HCT116 (cell line): ENCODE measurements around the gene ACVR1.

Source experiments
- CEBPB ChIP-seq: IDR thresholded peaks from 2 replicates; pipeline ENCODE4 v1.6.1; 2012; ENCODE audit warnings: low read depth
- EGR1 ChIP-seq: IDR thresholded peaks from 2 replicates; pipeline ENCODE4 v1.6.1; 2012; ENCODE audit warnings: low read depth
- EZH2 ChIP-seq: fragments of 200-600 bp; sonication (generic); IDR thresholded peaks from 2 replicates; pipeline ENCODE4 v1.6.1; 2017; ENCODE audit warnings: antibody characterized with exemption, mixed run types
- JUND ChIP-seq: IDR thresholded peaks from 2 replicates; pipeline ENCODE4 v1.6.1; 2012
- POLR2A ChIP-seq: IDR thresholded peaks from 2 replicates; pipeline ENCODE4 v1.7.0; 2011; ENCODE audit warnings: borderline replicate concordance; ENCODE audit not compliant: insufficient read depth, insufficient read length; ENCODE audit errors: extremely low read depth
- RAD21 ChIP-seq: IDR thresholded peaks from 2 replicates; pipeline ENCODE4 v1.6.1; 2012; ENCODE audit warnings: low read depth, mild to moderate bottlenecking
- TCF7L2 ChIP-seq: IDR thresholded peaks from 2 replicates; pipeline ENCODE4 v1.7.0; 2011; ENCODE audit warnings: borderline replicate concordance, inconsistent platforms; ENCODE audit not compliant: insufficient read depth, insufficient read length; ENCODE audit errors: extremely low read depth
- YY1 ChIP-seq: IDR thresholded peaks from 2 replicates; pipeline ENCODE4 v1.6.1; 2011; ENCODE audit warnings: low read length, low read depth, moderate library complexity, mild to moderate bottlenecking; ENCODE audit not compliant: insufficient replicate concordance; ENCODE audit errors: extremely low read depth
- ZNF274 ChIP-seq: fragments of 200-500 bp; sonication (Bioruptor generic); IDR thresholded peaks from 2 replicates; pipeline ENCODE4 v1.6.1; 2014; ENCODE audit warnings: mild to moderate bottlenecking, low read depth, low read length, inconsistent platforms
- TF ChIP-seq, protein P1 (sequence below), 3 experiments: fragments of 200-600 bp in 1 of 3; sonication (generic) in 1 of 3; IDR thresholded peaks in 2 of 3; conservative IDR thresholded peaks in 1 of 3; 2 replicates each; pipeline ENCODE4 v1.5.1; 2012 to 2017; ENCODE audit warnings: low read depth in 2 of 3, low read length in 2 of 3, antibody characterized with exemption in 1 of 3, borderline replicate concordance in 1 of 3, control low read depth in 1 of 3, mild to moderate bottlenecking in 1 of 3, mixed read lengths in 1 of 3, mixed run types in 1 of 3, moderate library complexity in 1 of 3; ENCODE audit not compliant: insufficient read depth in 1 of 3
- TF ChIP-seq, protein P2 (sequence below): IDR thresholded peaks from 2 replicates; pipeline ENCODE4 v1.6.1; 2012; ENCODE audit warnings: low read depth
- TF ChIP-seq, protein P3 (sequence below): IDR thresholded peaks from 2 replicates; pipeline ENCODE4 v1.6.1; 2012

DNA sequence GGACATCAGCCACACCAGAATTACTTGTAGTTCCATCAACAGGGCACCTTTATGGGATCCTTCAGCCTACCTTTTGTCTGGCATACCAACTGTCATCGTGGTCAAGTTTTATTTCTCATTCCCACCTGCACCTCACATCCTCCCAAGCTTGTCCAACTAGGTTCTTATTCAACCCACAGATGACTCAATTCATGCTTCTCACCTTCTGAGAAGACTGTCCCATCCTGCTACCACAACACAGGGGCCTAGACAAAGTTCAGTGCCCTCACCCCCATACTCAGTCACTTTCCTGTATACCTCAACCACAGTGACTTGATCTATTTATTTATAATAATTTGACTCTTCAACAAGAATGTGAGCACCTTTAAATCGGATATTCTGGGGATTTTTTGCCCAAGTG is 133.1 kb downstream of the ACVR1 start:
- TF ChIP-seq, protein P1, sequence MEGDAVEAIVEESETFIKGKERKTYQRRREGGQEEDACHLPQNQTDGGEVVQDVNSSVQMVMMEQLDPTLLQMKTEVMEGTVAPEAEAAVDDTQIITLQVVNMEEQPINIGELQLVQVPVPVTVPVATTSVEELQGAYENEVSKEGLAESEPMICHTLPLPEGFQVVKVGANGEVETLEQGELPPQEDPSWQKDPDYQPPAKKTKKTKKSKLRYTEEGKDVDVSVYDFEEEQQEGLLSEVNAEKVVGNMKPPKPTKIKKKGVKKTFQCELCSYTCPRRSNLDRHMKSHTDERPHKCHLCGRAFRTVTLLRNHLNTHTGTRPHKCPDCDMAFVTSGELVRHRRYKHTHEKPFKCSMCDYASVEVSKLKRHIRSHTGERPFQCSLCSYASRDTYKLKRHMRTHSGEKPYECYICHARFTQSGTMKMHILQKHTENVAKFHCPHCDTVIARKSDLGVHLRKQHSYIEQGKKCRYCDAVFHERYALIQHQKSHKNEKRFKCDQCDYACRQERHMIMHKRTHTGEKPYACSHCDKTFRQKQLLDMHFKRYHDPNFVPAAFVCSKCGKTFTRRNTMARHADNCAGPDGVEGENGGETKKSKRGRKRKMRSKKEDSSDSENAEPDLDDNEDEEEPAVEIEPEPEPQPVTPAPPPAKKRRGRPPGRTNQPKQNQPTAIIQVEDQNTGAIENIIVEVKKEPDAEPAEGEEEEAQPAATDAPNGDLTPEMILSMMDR (IDR thresholded peaks at IDR 0.05 in 2 of 3, conservative IDR thresholded peaks at IDR 0.05 in 1 of 3; ENCODE audit: borderline replicate concordance in 1 of 3, insufficient read depth in 1 of 3, low read depth in 2 of 3, low read length in 2 of 3), result no peak
- TF ChIP-seq TCF7L2 (no peak), JUND (no peak), EGR1 (no peak), EZH2 (no peak), POLR2A (no peak), RAD21 (no peak), YY1 (no peak), ZNF274 (no peak), CEBPB (no peak)
- TF ChIP-seq, protein P2, sequence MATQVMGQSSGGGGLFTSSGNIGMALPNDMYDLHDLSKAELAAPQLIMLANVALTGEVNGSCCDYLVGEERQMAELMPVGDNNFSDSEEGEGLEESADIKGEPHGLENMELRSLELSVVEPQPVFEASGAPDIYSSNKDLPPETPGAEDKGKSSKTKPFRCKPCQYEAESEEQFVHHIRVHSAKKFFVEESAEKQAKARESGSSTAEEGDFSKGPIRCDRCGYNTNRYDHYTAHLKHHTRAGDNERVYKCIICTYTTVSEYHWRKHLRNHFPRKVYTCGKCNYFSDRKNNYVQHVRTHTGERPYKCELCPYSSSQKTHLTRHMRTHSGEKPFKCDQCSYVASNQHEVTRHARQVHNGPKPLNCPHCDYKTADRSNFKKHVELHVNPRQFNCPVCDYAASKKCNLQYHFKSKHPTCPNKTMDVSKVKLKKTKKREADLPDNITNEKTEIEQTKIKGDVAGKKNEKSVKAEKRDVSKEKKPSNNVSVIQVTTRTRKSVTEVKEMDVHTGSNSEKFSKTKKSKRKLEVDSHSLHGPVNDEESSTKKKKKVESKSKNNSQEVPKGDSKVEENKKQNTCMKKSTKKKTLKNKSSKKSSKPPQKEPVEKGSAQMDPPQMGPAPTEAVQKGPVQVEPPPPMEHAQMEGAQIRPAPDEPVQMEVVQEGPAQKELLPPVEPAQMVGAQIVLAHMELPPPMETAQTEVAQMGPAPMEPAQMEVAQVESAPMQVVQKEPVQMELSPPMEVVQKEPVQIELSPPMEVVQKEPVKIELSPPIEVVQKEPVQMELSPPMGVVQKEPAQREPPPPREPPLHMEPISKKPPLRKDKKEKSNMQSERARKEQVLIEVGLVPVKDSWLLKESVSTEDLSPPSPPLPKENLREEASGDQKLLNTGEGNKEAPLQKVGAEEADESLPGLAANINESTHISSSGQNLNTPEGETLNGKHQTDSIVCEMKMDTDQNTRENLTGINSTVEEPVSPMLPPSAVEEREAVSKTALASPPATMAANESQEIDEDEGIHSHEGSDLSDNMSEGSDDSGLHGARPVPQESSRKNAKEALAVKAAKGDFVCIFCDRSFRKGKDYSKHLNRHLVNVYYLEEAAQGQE, result no peak
- TF ChIP-seq, protein P3, sequence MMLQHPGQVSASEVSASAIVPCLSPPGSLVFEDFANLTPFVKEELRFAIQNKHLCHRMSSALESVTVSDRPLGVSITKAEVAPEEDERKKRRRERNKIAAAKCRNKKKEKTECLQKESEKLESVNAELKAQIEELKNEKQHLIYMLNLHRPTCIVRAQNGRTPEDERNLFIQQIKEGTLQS, result no peak
